K562 (cell line): ENCODE data around the gene MS4A18. TPM values are rescaled to one million over a fixed set of nuclear protein-coding genes. Genes with fewer than 3 reads are reported as not detected.

ENCODE experiments used
- ATAC-seq: fragments of 200-7000 bp; cut with Tn5 transposase; 3 replicates; pipeline ENCODE4 v1.9.1; 2020; ENCODE audit warnings: moderate library complexity
- BruUV-seq: library from RNA; stranded (reverse); fragments of 400-500 nt; replicated peaks from 2 replicates; lab custom pipeline; 2021; lab: Mats Ljungman, UMichigan
- CTCF ChIA-PET: fragments of 300-600 bp; formaldehyde crosslinking; extraction: SDS; loops from one replicate; lab custom pipeline; 2021; ENCODE audit warnings: low intra/inter-chr PET ratio; lab: Yijun Ruan, JAX
- POLR2A ChIA-PET: fragments of 300-600, 350-650 bp; sonication (Branson Sonifier 250); formaldehyde crosslinking; extraction: SDS; loops from one replicate; lab custom pipeline; 2021; ENCODE audit warnings: antibody characterized with exemption, inconsistent platforms; lab: Yijun Ruan, JAX
- DNase-seq, 4 experiments: peaks; one replicate each; pipeline versions ENCODE4 v3.0.0 to v3.0.0-alpha.2; 2011 to 2018; ENCODE audit warnings: low spot score in 3 of 4, mixed read lengths in 3 of 4; ENCODE audit errors: extremely low read depth in 1 of 4
- FAIRE-seq: peaks from 2 replicates; lab custom pipeline; 2011; peaks lifted over from hg19 to GRCh38; lab: Jason Lieb, UNC
- H2AFZ ChIP-seq: 2 replicates; pipeline ENCODE4 v1.6.0; 2011; ENCODE audit warnings: low read depth, low read length, control low read depth, inconsistent platforms
- H3K27ac ChIP-seq: fragments of 200-600 bp; 3 replicates; pipeline ENCODE4 v1.8.0; 2011; ENCODE audit warnings: low read depth, mild to moderate bottlenecking, control low read depth, inconsistent platforms, low read length, moderate library complexity, mixed read lengths; ENCODE audit errors: extremely low read depth
- H3K27me3 ChIP-seq, 2 experiments: fragments of 300-600 bp in 1 of 2; 2 replicates in 1 of 2; 3 replicates in 1 of 2; pipeline versions ENCODE4 v1.6.0 to v1.8.0; 2011; ENCODE audit warnings: inconsistent platforms in 2 of 2, low read length in 2 of 2, mild to moderate bottlenecking in 1 of 2, mixed read lengths in 1 of 2, moderate library complexity in 1 of 2; ENCODE audit not compliant: control insufficient read depth in 2 of 2, insufficient read depth in 2 of 2
- H3K36me3 ChIP-seq: fragments of 300-600 bp; 3 replicates; pipeline ENCODE4 v1.8.0; 2011; ENCODE audit warnings: mild to moderate bottlenecking, low read length, inconsistent platforms; ENCODE audit not compliant: control insufficient read depth, insufficient read depth
- H3K4me1 ChIP-seq, 2 experiments: fragments of 200-600 bp in 1 of 2; replicated peaks in 1 of 2; 2 replicates in 1 of 2; 3 replicates in 1 of 2; pipeline versions ENCODE4 v1.5.1 to v1.8.0; 2011; ENCODE audit warnings: inconsistent platforms in 2 of 2, low read length in 2 of 2, mild to moderate bottlenecking in 1 of 2, mixed read lengths in 1 of 2, moderate library complexity in 1 of 2; ENCODE audit not compliant: control insufficient read depth in 2 of 2, insufficient read depth in 2 of 2
- H3K4me2 ChIP-seq: 2 replicates; pipeline ENCODE4 v1.6.1; 2011; ENCODE audit warnings: low read length, control low read depth, inconsistent platforms, mixed read lengths; ENCODE audit not compliant: insufficient read depth
- H3K4me3 ChIP-seq: fragments of 200-600 bp; sonication (generic), shearing (Covaris generic); 2 replicates; pipeline ENCODE4 v1.5.1; 2016; ENCODE audit warnings: control low read depth, inconsistent platforms
- H3K79me2 ChIP-seq: fragments of 200-600 bp; 3 replicates; pipeline ENCODE4 v1.8.0; 2011; ENCODE audit warnings: low read length, inconsistent platforms; ENCODE audit not compliant: control insufficient read depth, insufficient read depth
- H3K9ac ChIP-seq, 2 experiments: 2 replicates each; pipeline versions ENCODE4 v1.6.0 to v1.6.1; 2011; ENCODE audit warnings: low read depth in 2 of 2, low read length in 2 of 2, control low read depth in 1 of 2, inconsistent platforms in 1 of 2, mild to moderate bottlenecking in 1 of 2, mixed read lengths in 1 of 2; ENCODE audit not compliant: insufficient read depth in 1 of 2
- H3K9me1 ChIP-seq: one replicate; pipeline ENCODE4 v1.6.0; 2011; ENCODE audit warnings: inconsistent platforms, mild to moderate bottlenecking, low read length, moderate library complexity; ENCODE audit not compliant: control insufficient read depth, insufficient read depth
- H3K9me3 ChIP-seq: replicated peaks from 2 replicates; pipeline ENCODE4 v1.5.1; 2011; ENCODE audit warnings: low read depth, low read length, inconsistent platforms; ENCODE audit not compliant: control insufficient read depth, insufficient read depth
- H4K20me1 ChIP-seq: replicated peaks from 2 replicates; pipeline ENCODE4 v1.6.1; 2011; ENCODE audit warnings: low read length, inconsistent platforms, mixed read lengths; ENCODE audit not compliant: control insufficient read depth, insufficient read depth
- BDP1 ChIP-seq: IDR thresholded peaks from 3 replicates; pipeline ENCODE4 v1.6.1; 2011; ENCODE audit not compliant: insufficient read length, insufficient read depth
- EZH2 ChIP-seq: IDR thresholded peaks from 2 replicates; pipeline ENCODE4 v1.6.1; 2012; ENCODE audit warnings: low read depth, mild to moderate bottlenecking, inconsistent platforms, low read length, borderline replicate concordance
- FOXK1 ChIP-seq: sonication (generic); formaldehyde crosslinking; IDR thresholded peaks from 2 replicates; pipeline ENCODE4 v1.8.0; 2022; ENCODE audit warnings: missing genetic modification reagents, mild to moderate bottlenecking, borderline replicate concordance
- GTF2E2 ChIP-seq: fragments of 200-800 bp; sonication (Bioruptor generic); IDR thresholded peaks from 2 replicates; pipeline ENCODE4 v1.6.1; 2016; ENCODE audit warnings: missing genetic modification characterization, missing compliant biosample characterization
- KLF1 ChIP-seq: fragments of 450-650 bp; IDR thresholded peaks from 2 replicates; pipeline ENCODE4 v1.6.1; 2016; ENCODE audit warnings: missing genetic modification characterization, missing compliant biosample characterization
- RBM22 ChIP-seq: fragments of 200-400 bp; formaldehyde crosslinking; IDR thresholded peaks from 2 replicates; pipeline ENCODE4 v1.6.1; 2018; ENCODE audit warnings: low read length, low read depth; ENCODE audit not compliant: poor library complexity, severe bottlenecking
- WGBS: fragments of 100-300 bp; shearing (Covaris generic); methylation state at CpG from one replicate; pipeline ENCODE4 v1.1.6; 2016; ENCODE audit warnings: low coverage, mixed read lengths; ENCODE audit not compliant: insufficient coverage; ENCODE audit errors: missing lambda C conversion rate; 5-methylcytosine and 5-hydroxymethylcytosine counted together
- in situ Hi-C: fragments of 300-500 bp; cut with MboI; formaldehyde crosslinking; loops from 4 replicates; pipeline ENCODE4 v1.15.0; 2018; ENCODE audit warnings: inconsistent platforms, mixed read lengths
- intact Hi-C: fragments of 100-400 bp; cut with micrococcal nuclease; formaldehyde crosslinking; loops from 2 replicates; pipeline ENCODE4 v1.14.2; 2022
- polyA plus RNA-seq, 8 experiments: library from polyadenylated mRNA; depleted of rRNA in 4 of 8; stranded (reverse) in 5 of 8; unstranded in 3 of 8; fragments of >200 nt; fragmentation: Nextera tagmentation in 2 of 8; fragmentation: Illumina TruSeq in 1 of 8; extraction: Ambion mirVana in 2 of 8; extraction: Trizol in 1 of 8; gene quantifications; 2 replicates each; pipeline versions ENCODE4 v1.2.1 to v1.2.3, GENCODE V29; 2011 to 2014; ENCODE audit warnings: inconsistent platforms in 1 of 8, missing spikeins in 1 of 8
- total RNA-seq, 7 experiments: library from RNA; depleted of rRNA in 6 of 7; stranded (reverse); fragments of >200 nt in 6 of 7; fragmentation: Illumina TruSeq in 2 of 7; extraction: Trizol in 2 of 7; gene quantifications; 2 replicates each; pipeline versions ENCODE4 v1.2.1 to v1.2.3, GENCODE V29; 2011 to 2021; ENCODE audit warnings: low replicate concordance in 1 of 7
- TF ChIP-seq, protein P1 (sequence below): fragments of 250-450 bp; sonication (Bioruptor Pico); IDR thresholded peaks from 2 replicates; pipeline ENCODE4 v1.8.0; 2021; ENCODE audit warnings: moderate library complexity, mild to moderate bottlenecking, inconsistent platforms
- TF ChIP-seq, protein P2 (sequence below): fragments of 250-450 bp; sonication (Bioruptor Pico); IDR thresholded peaks from 2 replicates; pipeline ENCODE4 v1.5.0; 2020; ENCODE audit warnings: mild to moderate bottlenecking, borderline replicate concordance
- TF ChIP-seq, protein P3 (sequence below): fragments of 250-450 bp; sonication (Bioruptor Pico); IDR thresholded peaks from 2 replicates; pipeline ENCODE4 v1.8.0; 2022; ENCODE audit warnings: inconsistent platforms
- TF ChIP-seq, protein P4 (sequence below), 2 experiments: fragments of 450-650 bp; IDR thresholded peaks; 2 replicates each; pipeline ENCODE4 v1.6.1; 2016; ENCODE audit warnings: mild to moderate bottlenecking in 2 of 2, borderline replicate concordance in 1 of 2, low read depth in 1 of 2, moderate library complexity in 1 of 2

MS4A18 gene
- total and polyA plus RNA-seq, 9 of the 15 experiments (the other 6 are each of a cell fraction or from before 2014, with no cell fraction given) = not detected

DNA sequence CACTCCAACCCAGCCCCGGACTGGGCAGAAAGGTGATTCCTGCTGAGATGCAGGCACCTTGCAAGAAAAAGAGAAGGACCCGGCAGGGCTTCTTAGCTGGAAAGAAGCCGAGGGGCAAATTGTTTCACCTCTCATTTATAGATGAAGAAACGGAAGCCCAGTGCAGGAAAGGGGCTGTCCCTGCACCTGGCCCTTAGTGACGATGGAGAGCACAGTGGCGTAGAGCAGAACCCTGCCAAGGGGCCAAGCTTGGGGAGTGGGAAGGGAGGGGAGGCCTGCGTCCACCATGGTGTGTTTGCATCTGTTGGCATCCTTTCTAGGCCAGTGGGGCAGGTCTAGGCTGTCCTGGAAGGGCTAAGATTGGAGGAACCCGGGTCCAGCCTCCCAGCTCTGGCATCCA, 24.3 kb downstream of the MS4A18 start:
- no peak overlapping the region for H3K4me3 ChIP-seq
- WGBS = 0% methylated on average over 6 of the region's 8 CpGs
- H3K4me1 ChIP-seq = peaks cover 0 to 6% of the 10 kb centered on the region in 2 experiments; a peak in 2 of 5 replicates
- FAIRE-seq = no peak
- peaks cover 7 to 23% of the 10 kb centered on the region in 2 experiments; a peak in 4 of 5 replicates for H3K27me3 ChIP-seq
- no peaks in the 10 kb centered on the region for H3K9me1 ChIP-seq
- CTCF ChIA-PET = no interaction called here
- no peak for DNase-seq
- BruUV-seq = no TSS peak
- intact Hi-C loops = no loop called here
- H3K9ac ChIP-seq = no peak overlapping the region
- no peaks in the 10 kb centered on the region for H4K20me1 ChIP-seq
- H3K79me2 ChIP-seq = no peaks in the 10 kb centered on the region
- no peak for ATAC-seq
- POLR2A ChIA-PET = interaction anchor here (0.6 kb wide), 1 partner anchor 17 kb away, joined by 3 read pairs; no protein-coding TSS in a partner anchor
- no peak overlapping the region for H2AFZ ChIP-seq
- H3K4me2 ChIP-seq = no peak overlapping the region
- in situ Hi-C loops = no loop called here
- no peak overlapping the region for H3K27ac ChIP-seq
- H3K9me3 ChIP-seq = no peaks in the 10 kb centered on the region
- H3K36me3 ChIP-seq = no peaks in the 10 kb centered on the region
- TF ChIP-seq, protein P1, sequence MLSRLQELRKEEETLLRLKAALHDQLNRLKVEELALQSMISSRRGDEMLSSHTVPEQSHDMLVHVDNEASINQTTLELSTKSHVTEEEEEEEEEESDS (CRISPR knock-in tag) = no peak
- no peak for TF ChIP-seq KLF1 (tag)
- TF ChIP-seq, protein P2, sequence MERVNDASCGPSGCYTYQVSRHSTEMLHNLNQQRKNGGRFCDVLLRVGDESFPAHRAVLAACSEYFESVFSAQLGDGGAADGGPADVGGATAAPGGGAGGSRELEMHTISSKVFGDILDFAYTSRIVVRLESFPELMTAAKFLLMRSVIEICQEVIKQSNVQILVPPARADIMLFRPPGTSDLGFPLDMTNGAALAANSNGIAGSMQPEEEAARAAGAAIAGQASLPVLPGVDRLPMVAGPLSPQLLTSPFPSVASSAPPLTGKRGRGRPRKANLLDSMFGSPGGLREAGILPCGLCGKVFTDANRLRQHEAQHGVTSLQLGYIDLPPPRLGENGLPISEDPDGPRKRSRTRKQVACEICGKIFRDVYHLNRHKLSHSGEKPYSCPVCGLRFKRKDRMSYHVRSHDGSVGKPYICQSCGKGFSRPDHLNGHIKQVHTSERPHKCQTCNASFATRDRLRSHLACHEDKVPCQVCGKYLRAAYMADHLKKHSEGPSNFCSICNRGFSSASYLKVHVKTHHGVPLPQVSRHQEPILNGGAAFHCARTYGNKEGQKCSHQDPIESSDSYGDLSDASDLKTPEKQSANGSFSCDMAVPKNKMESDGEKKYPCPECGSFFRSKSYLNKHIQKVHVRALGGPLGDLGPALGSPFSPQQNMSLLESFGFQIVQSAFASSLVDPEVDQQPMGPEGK = no peak
- TF ChIP-seq, protein P3, sequence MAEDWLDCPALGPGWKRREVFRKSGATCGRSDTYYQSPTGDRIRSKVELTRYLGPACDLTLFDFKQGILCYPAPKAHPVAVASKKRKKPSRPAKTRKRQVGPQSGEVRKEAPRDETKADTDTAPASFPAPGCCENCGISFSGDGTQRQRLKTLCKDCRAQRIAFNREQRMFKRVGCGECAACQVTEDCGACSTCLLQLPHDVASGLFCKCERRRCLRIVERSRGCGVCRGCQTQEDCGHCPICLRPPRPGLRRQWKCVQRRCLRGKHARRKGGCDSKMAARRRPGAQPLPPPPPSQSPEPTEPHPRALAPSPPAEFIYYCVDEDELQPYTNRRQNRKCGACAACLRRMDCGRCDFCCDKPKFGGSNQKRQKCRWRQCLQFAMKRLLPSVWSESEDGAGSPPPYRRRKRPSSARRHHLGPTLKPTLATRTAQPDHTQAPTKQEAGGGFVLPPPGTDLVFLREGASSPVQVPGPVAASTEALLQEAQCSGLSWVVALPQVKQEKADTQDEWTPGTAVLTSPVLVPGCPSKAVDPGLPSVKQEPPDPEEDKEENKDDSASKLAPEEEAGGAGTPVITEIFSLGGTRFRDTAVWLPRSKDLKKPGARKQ (CRISPR knock-in tag) = no peak
- no peak for TF ChIP-seq GTF2E2 (tag)
- no peak for TF ChIP-seq EZH2
- TF ChIP-seq FOXK1 = no peak
- TF ChIP-seq BDP1 = no peak
- TF ChIP-seq, protein P4, sequence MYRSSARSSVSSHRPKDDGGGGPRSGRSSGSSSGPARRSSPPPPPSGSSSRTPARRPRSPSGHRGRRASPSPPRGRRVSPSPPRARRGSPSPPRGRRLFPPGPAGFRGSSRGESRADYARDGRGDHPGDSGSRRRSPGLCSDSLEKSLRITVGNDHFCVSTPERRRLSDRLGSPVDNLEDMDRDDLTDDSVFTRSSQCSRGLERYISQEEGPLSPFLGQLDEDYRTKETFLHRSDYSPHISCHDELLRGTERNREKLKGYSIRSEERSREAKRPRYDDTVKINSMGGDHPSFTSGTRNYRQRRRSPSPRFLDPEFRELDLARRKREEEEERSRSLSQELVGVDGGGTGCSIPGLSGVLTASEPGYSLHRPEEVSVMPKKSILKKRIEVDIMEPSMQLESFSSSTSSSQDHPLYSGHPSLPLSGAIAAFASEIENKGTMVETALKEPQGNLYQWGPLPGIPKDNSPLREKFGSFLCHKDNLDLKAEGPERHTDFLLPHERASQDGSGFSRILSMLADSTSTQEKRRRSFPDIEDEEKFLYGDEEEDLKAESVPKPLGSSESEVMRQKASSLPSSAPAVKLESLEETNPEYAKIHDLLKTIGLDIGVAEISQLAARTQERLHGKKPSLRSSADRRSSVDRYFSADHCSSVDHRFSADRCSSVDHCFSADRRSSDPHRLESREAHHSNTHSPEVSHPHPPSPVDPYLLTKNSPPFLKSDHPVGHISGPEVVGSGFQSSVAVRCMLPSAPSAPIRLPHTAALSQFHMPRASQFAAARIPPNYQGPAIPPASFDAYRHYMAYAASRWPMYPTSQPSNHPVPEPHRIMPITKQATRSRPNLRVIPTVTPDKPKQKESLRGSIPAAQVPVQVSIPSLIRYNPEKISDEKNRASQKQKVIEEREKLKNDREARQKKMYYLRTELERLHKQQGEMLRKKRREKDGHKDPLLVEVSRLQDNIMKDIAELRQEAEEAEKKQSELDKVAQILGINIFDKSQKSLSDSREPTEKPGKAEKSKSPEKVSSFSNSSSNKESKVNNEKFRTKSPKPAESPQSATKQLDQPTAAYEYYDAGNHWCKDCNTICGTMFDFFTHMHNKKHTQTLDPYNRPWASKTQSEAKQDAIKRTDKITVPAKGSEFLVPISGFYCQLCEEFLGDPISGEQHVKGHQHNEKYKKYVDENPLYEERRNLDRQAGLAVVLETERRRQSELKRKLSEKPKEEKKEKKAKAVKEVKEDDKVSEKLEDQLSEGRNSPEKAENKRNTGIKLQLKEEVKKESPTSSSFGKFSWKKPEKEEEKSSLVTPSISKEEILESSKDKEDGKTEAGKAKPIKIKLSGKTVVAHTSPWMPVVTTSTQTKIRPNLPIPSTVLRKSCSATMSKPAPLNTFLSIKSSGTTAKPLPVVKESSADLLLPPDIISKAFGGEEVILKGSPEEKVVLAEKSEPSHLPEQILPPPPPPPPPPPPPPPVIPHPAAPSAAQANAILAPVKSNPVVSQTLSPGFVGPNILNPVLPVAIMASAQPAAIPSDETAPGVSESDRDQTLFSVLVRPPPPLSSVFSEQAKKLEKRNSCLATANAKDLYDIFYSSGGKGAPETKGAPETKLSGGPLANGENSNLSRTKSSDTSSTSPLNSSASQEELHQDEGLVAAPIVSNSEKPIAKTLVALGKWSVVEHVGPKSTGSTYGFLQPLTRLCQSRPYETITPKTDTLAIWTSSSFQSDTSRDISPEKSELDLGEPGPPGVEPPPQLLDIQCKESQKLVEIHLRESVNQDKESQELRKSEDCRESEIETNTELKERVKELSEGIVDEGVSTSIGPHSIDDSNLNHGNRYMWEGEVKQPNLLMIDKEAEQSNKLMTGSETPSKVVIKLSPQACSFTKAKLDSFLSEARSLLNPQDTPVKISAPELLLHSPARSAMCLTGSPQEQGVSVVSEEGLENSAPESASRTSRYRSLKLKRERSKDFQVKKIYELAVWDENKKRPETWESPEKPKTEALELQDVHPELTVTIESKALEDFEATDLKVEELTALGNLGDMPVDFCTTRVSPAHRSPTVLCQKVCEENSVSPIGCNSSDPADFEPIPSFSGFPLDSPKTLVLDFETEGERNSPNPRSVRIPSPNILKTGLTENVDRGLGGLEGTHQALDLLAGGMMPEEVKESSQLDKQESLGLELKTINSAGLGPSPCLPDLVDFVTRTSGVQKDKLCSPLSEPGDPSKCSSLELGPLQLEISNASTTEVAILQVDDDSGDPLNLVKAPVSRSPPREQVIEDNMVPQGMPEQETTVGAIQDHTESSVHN (IDR thresholded peaks at IDR 0.05; ENCODE audit: borderline replicate concordance in 1 of 2, low read depth in 1 of 2) = no peak
- no peak for TF ChIP-seq RBM22
